ENCODE data around the gene MYO10.

The MYO10 gene

DNA sequence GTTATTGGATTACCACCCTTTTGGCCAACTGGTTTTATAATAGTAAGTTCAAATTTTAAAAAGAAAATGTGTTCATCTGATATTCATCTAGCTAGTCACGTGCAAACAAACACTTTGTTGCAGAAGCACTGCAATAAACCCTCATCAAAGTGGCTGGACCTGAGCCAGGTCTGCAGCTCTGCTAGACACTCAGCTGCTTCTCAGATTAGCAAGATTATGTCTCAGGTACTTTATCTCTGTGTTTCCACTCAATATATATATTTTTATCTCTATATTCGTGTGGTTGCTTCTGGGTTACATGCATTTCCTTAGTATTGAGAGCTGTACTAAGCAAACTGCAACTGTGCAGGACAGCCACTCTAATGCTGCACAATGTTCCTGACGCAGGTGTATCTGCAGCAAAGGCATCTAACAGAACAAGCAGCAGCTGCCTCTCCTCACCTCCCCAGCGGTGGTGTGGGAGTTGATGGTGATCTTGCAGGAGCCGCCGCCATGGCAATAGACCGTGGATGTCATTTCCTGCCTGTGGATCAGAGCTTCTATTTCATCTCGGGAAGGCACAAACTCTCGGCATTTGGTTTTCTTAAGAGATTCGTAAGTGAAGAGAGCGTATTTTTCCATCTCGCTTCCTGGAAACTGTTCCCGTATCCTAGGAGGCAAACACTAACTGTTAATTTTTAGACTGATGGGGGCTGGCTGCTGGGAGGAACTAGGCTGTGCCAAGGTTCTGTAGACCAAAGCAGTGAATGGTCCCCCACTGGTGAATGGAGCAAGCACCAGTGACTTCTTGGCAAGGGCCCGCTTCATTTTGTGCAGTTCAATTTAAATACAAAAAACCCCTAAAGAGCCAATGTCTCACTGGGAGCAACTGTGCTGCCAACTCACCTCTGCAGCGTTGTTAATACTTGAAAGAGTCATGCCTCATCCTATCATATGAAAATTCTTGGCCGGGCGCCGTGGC, 262.6 kb downstream of the MYO10 start:
- TF ChIP-seq, protein P1, sequence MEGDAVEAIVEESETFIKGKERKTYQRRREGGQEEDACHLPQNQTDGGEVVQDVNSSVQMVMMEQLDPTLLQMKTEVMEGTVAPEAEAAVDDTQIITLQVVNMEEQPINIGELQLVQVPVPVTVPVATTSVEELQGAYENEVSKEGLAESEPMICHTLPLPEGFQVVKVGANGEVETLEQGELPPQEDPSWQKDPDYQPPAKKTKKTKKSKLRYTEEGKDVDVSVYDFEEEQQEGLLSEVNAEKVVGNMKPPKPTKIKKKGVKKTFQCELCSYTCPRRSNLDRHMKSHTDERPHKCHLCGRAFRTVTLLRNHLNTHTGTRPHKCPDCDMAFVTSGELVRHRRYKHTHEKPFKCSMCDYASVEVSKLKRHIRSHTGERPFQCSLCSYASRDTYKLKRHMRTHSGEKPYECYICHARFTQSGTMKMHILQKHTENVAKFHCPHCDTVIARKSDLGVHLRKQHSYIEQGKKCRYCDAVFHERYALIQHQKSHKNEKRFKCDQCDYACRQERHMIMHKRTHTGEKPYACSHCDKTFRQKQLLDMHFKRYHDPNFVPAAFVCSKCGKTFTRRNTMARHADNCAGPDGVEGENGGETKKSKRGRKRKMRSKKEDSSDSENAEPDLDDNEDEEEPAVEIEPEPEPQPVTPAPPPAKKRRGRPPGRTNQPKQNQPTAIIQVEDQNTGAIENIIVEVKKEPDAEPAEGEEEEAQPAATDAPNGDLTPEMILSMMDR (IDR thresholded peaks at IDR 0.05; ENCODE audit: extremely low read depth, missing control alignments) = no peak
- no peak for DNase-seq (ENCODE audit: low spot score)

DNA sequence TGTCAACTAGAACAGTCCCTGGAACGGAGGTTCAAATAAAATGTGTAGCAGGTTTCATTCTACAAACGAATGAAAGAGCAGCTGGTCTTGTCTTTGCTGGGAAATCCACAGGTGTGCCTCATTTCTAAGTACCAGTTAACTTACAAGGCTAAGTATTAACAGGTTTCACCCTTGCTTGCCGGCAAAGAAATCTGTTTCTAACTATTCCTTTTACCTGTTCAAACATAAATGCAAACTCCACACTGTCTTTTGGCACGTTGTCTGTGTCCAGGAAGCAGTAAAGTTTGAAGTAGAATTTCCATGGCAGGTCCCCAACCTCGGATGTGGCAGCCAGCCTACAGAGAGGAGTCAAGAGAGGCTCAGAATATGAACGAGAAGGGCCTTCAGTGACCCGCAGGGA, 264.9 kb downstream of the MYO10 start:
- DNase-seq (ENCODE audit: low spot score) = no peak
- TF ChIP-seq, protein P1 (IDR thresholded peaks at IDR 0.05; ENCODE audit: extremely low read depth, missing control alignments) = no peak

DNA sequence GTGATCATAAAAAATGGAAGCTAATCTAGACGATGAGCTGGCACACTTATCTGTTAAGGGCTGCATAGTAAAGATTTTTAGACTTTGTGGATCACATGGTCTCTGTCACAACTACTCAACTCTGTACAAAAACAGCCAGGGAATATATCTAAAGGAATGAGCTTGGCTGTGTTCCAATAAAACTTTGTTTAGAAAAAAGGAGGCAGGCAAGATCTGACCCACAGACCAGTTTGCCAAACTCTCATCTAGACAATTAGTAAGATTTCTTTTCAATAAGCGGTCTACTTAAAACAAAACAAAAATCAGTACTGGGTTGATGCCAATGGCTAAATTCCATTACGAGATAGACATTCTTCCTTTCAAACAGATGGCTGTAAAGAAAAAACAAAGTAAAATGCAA, 266.3 kb downstream of the MYO10 start:
- no peak for DNase-seq (ENCODE audit: low spot score)
- TF ChIP-seq, protein P1 (IDR thresholded peaks at IDR 0.05; ENCODE audit: extremely low read depth, missing control alignments) = no peak

DNA sequence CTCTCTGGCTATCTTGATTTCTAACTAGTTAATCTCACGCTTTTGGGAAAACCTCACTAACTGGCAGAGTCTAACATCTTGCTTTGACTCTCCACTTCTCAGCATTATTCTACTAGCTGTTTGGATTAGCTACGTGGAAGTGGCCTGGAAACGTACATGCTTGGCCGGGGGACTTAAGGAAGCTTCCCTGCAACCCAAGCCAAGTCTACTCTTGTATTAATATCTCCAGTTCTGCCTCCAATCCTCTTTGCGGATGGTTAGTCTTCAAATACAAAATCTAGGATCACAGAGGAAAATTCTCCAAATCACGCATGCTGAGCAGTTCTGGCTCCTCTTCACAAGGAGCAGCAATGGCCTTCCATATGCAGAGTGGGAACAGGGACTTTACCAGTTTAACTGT, 267.5 kb downstream of the MYO10 start:
- no peak for DNase-seq (ENCODE audit: low spot score)
- TF ChIP-seq, protein P1 (IDR thresholded peaks at IDR 0.05; ENCODE audit: extremely low read depth, missing control alignments) = no peak

DNA sequence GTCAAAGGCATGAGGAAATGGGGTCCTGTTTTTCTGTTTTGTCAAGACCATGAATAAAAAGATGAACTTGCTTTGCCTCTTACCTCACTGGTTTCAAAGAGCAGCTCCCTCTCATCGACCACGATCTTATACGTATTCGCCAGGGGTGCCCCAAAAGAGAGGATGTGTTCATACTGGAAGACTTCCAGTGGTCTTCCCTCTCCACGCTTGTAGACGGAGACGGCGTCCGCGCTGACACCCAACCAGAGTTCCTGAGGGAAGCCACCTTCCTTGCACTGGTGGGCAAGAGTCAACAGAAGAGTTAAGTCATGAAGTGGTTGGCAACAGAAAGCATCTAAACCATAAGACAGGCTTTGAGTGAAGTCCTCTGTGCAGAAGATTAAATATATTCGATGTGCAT, 267.9 kb downstream of the MYO10 start:
- TF ChIP-seq, protein P1 (IDR thresholded peaks at IDR 0.05; ENCODE audit: extremely low read depth, missing control alignments) = no peak
- DNase-seq (ENCODE audit: low spot score) = no peak

DNA sequence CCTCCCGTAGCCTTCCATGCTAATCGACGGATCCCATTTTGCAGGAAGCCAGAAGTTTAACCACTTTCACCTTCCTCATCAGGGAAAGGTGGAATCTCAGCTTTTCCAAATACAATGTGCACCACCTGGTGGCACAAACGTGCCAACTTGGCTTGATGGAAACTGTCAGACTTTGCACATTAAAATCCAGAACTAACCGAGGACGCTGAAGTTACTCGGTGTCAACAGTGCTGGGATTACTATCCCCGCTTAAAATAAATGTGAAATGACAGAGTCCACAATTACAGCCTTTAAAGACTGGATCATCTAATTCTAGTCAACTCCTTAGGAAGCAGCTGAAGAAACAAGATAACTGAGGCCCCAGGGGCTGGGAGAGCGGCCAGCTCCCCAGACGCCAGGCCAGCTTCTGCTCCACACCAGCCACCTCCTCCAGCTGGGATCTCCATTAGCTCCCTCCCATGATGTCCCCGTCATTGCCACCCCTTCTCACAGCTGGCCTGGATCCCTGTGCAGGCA, 269.1 kb downstream of the MYO10 start:
- DNase-seq (ENCODE audit: low spot score) = no peak
- TF ChIP-seq, protein P1 (IDR thresholded peaks at IDR 0.05; ENCODE audit: extremely low read depth, missing control alignments) = peak; percentile 6

DNA sequence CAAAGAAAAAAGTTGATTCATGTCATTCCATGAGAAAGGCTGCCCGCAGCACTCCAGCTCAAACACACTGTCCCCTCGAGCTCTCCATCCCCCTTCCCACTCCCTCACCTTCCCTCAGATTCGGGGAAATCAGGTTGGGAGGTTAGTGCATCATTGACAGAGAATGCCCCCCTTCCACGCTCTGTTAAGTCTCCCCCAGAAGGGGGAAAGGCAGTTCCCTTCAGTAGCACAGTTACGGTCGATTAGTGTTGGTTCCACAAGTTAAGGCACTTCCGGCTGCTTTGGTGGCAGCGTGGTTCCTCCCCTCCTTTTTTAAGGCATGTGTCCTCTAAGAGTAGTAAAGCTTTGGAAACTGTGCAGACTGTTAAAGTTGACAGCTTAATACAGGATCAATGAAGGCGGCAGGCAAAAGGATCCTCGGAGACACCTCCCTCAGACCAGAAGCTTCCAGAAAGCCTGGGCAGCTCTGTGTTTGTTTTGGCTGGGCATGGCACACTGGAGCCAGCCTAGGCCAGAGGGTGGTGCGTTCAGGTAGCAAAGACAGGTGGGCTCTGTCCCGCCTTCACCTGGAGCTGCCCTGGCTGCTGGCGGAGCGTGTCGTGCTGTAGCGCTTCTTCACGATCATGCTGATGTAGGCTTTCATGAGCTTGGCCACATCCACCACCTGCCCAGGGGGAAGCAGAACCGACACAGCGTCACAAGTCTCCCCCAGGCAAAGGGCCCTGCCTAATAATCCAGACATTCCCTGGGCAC, 269.8 kb downstream of the MYO10 start:
- TF ChIP-seq, protein P1 (IDR thresholded peaks at IDR 0.05; ENCODE audit: extremely low read depth, missing control alignments) = no peak
- no peak for DNase-seq (ENCODE audit: low spot score)
